Endothelial cell of umbilical vein (primary cell): ENCODE measurements around the gene FSD1. TPM values are rescaled to one million over a fixed set of nuclear protein-coding genes. Genes with fewer than 3 reads are reported as not detected.

ENCODE experiments used
- BruUV-seq: library from RNA; stranded (reverse); fragments of 400-500 nt; replicated peaks from 2 replicates; lab custom pipeline; 2021; lab: Mats Ljungman, UMichigan
- CTCF ChIA-PET: fragments of 300-600, 350-600 bp; sonication (Branson Sonifier 250); formaldehyde crosslinking; loops from one replicate; lab custom pipeline; 2021; ENCODE audit warnings: antibody characterized with exemption, inconsistent platforms; lab: Charles Lee
- POLR2A ChIA-PET: fragments of 300-600, 350-600 bp; sonication (Branson Sonifier 250); formaldehyde crosslinking; loops from one replicate; lab custom pipeline; 2021; ENCODE audit warnings: antibody characterized with exemption, inconsistent platforms; lab: Charles Lee
- DNase-seq: peaks from one replicate; pipeline ENCODE4 v3.0.0-alpha.2; 2011; ENCODE audit warnings: low read depth, low spot score
- FAIRE-seq: peaks from 2 replicates; lab custom pipeline; 2011; peaks lifted over from hg19 to GRCh38; lab: Jason Lieb, UNC
- H2AFZ ChIP-seq: 2 replicates; pipeline ENCODE4 v1.6.0; 2012; ENCODE audit warnings: low read depth, low read length, control low read depth, inconsistent platforms
- H3K27ac ChIP-seq: 2 replicates; pipeline ENCODE4 v1.5.1; 2011; ENCODE audit warnings: low read depth, mild to moderate bottlenecking, control low read depth, low read length, moderate library complexity; ENCODE audit not compliant: insufficient read depth
- H3K27me3 ChIP-seq, 2 experiments: 2 replicates each; pipeline versions ENCODE4 v1.6.0 to v1.6.1; 2011; ENCODE audit warnings: low read length in 2 of 2, mixed read lengths in 1 of 2; ENCODE audit not compliant: control insufficient read depth in 2 of 2, insufficient read depth in 2 of 2
- H3K36me3 ChIP-seq, 2 experiments: 2 replicates in 1 of 2; 3 replicates in 1 of 2; pipeline ENCODE4 v1.5.1; 2011; ENCODE audit warnings: low read length in 2 of 2, mild to moderate bottlenecking in 1 of 2, moderate library complexity in 1 of 2; ENCODE audit not compliant: control insufficient read depth in 2 of 2, insufficient read depth in 2 of 2; ENCODE audit errors: extremely low read depth in 1 of 2
- H3K4me1 ChIP-seq: 3 replicates; pipeline ENCODE4 v1.5.1; 2011; ENCODE audit warnings: mild to moderate bottlenecking, low read length; ENCODE audit not compliant: control insufficient read depth, insufficient read depth; ENCODE audit errors: extremely low read depth
- H3K4me2 ChIP-seq: 2 replicates; pipeline ENCODE4 v1.6.1; 2011; ENCODE audit warnings: low read length, control low read depth, mixed read lengths; ENCODE audit not compliant: insufficient read depth
- H3K4me3 ChIP-seq, 3 experiments: fragments of 200-600 bp in 1 of 3; sonication (generic), shearing (Covaris generic) in 1 of 3; replicated peaks in 1 of 3; 2 replicates each; pipeline ENCODE4 v1.5.1; 2011 to 2016; ENCODE audit warnings: control low read depth in 3 of 3, low read length in 3 of 3, mild to moderate bottlenecking in 2 of 3, inconsistent platforms in 1 of 3, low read depth in 1 of 3, moderate library complexity in 1 of 3; ENCODE audit not compliant: insufficient read depth in 1 of 3
- H3K79me2 ChIP-seq: 2 replicates; pipeline ENCODE4 v1.6.0; 2012; ENCODE audit warnings: low read length, inconsistent platforms; ENCODE audit not compliant: control insufficient read depth, insufficient read depth
- H3K9ac ChIP-seq: replicated peaks from 2 replicates; pipeline ENCODE3; 2011; ENCODE audit warnings: low read length, control low read depth; ENCODE audit not compliant: insufficient read depth; ENCODE audit errors: extremely low read depth
- H3K9me1 ChIP-seq: replicated peaks from 3 replicates; pipeline ENCODE4 v1.6.0; 2011; ENCODE audit warnings: mild to moderate bottlenecking, low read length; ENCODE audit not compliant: control insufficient read depth, insufficient read depth; ENCODE audit errors: extremely low read depth
- H3K9me3 ChIP-seq: replicated peaks from 2 replicates; pipeline ENCODE4 v1.5.1; 2012; ENCODE audit warnings: low read length, inconsistent platforms; ENCODE audit not compliant: control insufficient read depth, insufficient read depth
- H4K20me1 ChIP-seq: replicated peaks from 2 replicates; pipeline ENCODE3; 2011; ENCODE audit warnings: mild to moderate bottlenecking, low read length; ENCODE audit not compliant: control insufficient read depth, insufficient read depth; ENCODE audit errors: extremely low read depth
- CTCF ChIP-seq, 2 donors: IDR thresholded peaks; 1 replicate in 1 of 2; 2 replicates in 1 of 2; pipeline ENCODE4 v1.5.1; 2011; ENCODE audit warnings: low read length in 2 of 2, mild to moderate bottlenecking in 2 of 2, moderate library complexity in 2 of 2, control low read depth in 1 of 2, inconsistent platforms in 1 of 2, low read depth in 1 of 2; ENCODE audit not compliant: insufficient read depth in 1 of 2; ENCODE audit errors: extremely low read depth in 1 of 2
- EZH2 ChIP-seq: IDR thresholded peaks from 2 replicates; pipeline ENCODE4 v1.6.1; 2012; ENCODE audit warnings: borderline replicate concordance, low read depth, mild to moderate bottlenecking, moderate library complexity, low read length, inconsistent platforms; ENCODE audit not compliant: severe bottlenecking
- MYC ChIP-seq: IDR thresholded peaks from one replicate; pipeline ENCODE4 v1.6.1; 2011; ENCODE audit warnings: mild to moderate bottlenecking, low read depth, low read length
- POLR2AphosphoS5 ChIP-seq: IDR thresholded peaks from 2 replicates; pipeline ENCODE4 v1.6.1; 2012; ENCODE audit warnings: low read depth, mild to moderate bottlenecking, control low read depth, low read length, moderate library complexity; ENCODE audit not compliant: insufficient read depth
- dilution Hi-C: fragments of 300-500 bp; cut with MboI; formaldehyde crosslinking; loops from one replicate; pipeline ENCODE4 v1.15.0; 2019; ENCODE audit warnings: low sequenced_read_pairs; ENCODE audit not compliant: extremely low pct_ligation_motif_present
- intact Hi-C: fragments of 100-400 bp; cut with micrococcal nuclease; formaldehyde crosslinking; loops from one replicate; pipeline ENCODE4 v1.10.0; 2022
- polyA plus RNA-seq, 4 experiments: library from polyadenylated mRNA; depleted of rRNA in 3 of 4; stranded (reverse) in 3 of 4; unstranded in 1 of 4; fragments of >200 nt; gene quantifications; 2 replicates each; pipeline versions ENCODE4 v1.2.1 to v1.2.3, GENCODE V29; 2011 to 2012; ENCODE audit warnings: missing spikeins in 1 of 4
- total RNA-seq: library from RNA; stranded (reverse); gene quantifications from 2 replicates; pipeline ENCODE4 v1.2.3, GENCODE V29; 2021

FSD1 gene
- total and polyA plus RNA-seq, 2 donors (not counting 3 experiments of a cell fraction or from before 2014, with no cell fraction given) = 25.8 to 55.5 TPM

DNA sequence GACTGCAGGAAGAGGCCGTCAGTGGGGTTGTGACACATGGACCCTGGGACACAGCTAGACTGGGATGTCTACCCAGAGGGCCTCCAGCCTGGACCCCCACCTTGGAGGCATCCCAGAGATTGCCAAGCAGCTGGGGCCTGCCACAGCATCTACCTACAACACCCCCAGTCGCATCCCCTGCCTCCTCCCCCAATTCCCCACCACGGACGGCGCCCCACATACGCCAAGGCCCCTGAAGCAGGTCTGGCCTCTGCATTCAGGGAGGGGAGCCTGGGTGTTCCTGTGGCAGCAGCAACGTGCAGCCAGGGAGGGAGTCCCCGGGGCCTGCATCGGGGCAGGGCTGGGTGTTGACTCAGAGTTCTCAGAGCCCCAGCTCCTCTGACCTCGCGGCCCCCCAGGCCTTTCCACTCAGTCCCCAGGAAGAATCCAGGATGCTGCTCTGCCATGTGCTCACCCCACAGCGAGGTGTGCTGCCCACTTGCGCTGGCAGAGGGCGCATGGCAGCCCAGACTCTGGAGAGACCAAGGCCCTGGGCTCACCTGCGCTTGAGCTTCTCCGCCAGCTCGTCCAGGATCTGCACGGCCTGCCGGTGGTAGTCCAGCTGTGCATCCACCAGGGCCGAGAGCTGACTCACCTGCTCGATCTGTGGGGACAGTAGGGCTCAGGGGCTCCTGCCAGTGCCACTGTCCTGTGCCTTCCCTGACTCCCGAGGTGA is 58.6 kb downstream of the FSD1 start:
- Histone ChIP-seq H3K27me3 (no peaks in the 10 kb centered on the region), H3K27ac (no peak overlapping the region), H3K4me1 (no peaks in the 10 kb centered on the region), H3K4me3 (no peak overlapping the region), H3K79me2 (peaks cover 7% of the 10 kb centered on the region), H3K9me3 (no peaks in the 10 kb centered on the region), H3K36me3 (peaks cover 5 to 80% of the 10 kb centered on the region in 2 experiments), H3K9me1 (no peaks in the 10 kb centered on the region), H3K9ac (no peak overlapping the region), H2AFZ (no peak overlapping the region), H3K4me2 (no peak overlapping the region), H4K20me1 (no peaks in the 10 kb centered on the region)
- ChIA-PET POLR2A (no interaction called here), CTCF (interaction anchor here (1.0 to 2.6 kb wide), 2 partner anchors 10 to 37 kb away, joined by 4 to 12 read pairs; partner anchors contain the start of gene SH3GL1)
- intact Hi-C loops (no loop called here), dilution Hi-C loops (loop anchor here (10.0 kb wide), 1 partner anchor 52 kb away; no protein-coding TSS in a partner anchor)
- peak; percentile 17 for TF ChIP-seq POLR2AphosphoS5
- TF ChIP-seq EZH2 = no peak
- peak; percentile 9 to 26 for TF ChIP-seq CTCF (IDR thresholded peaks at IDR 0.05; ENCODE audit: extremely low read depth in 1 of 2, insufficient read depth in 1 of 2, low read depth in 1 of 2, low read length in 2 of 2)
- TF ChIP-seq MYC = no peak
- FAIRE-seq (no peak), DNase-seq (no peak)
- BruUV-seq = no TSS peak
